Thyroid gland (tissue), 4 donors: Measurements from ENCODE around the gene TMEM69. TPM values are rescaled to one million over a fixed set of nuclear protein-coding genes. Genes with fewer than 3 reads are reported as not detected.

Experiments used
- DNase-seq, 2 donors: peaks; one replicate each; pipeline ENCODE4 v3.0.0-alpha.2; 2019
- H3K27ac ChIP-seq, 3 donors: fragments of 200-600 bp; sonication (generic); 1 replicate in 2 of 3; 2 replicates in 1 of 3; pipeline ENCODE4 v1.5.1; 2016 to 2019; ENCODE audit warnings: mild to moderate bottlenecking in 1 of 3, moderate library complexity in 1 of 3
- H3K27me3 ChIP-seq: fragments of 200-600 bp; sonication (generic); one replicate; pipeline ENCODE4 v1.5.1; 2019
- H3K36me3 ChIP-seq, 2 donors: fragments of 200-600 bp; sonication (generic); one replicate each; pipeline ENCODE4 v1.5.1; 2016 to 2019
- H3K4me1 ChIP-seq, 2 donors: fragments of 200-600 bp; sonication (generic); one replicate each; pipeline ENCODE4 v1.5.1; 2017 to 2019
- H3K4me3 ChIP-seq, 3 donors: fragments of 200-600 bp; sonication (generic); replicated peaks in 1 of 3; 1 replicate in 2 of 3; 2 replicates in 1 of 3; pipeline ENCODE4 v1.5.1; 2016; ENCODE audit warnings: mild to moderate bottlenecking in 1 of 3
- H3K9me3 ChIP-seq: fragments of 200-600 bp; sonication (generic); one replicate; pipeline ENCODE4 v1.5.1; 2017
- POLR2A ChIP-seq, 2 donors: fragments of 450-650 bp; IDR thresholded peaks; one replicate each; pipeline ENCODE4 v1.6.1; 2017; ENCODE audit warnings: antibody characterized with exemption in 2 of 2, mild to moderate bottlenecking in 2 of 2, moderate library complexity in 1 of 2
- WGBS, 2 donors: methylation state at CpG; one replicate each; pipeline ENCODE4 v1.1.5; 2017; 5-methylcytosine and 5-hydroxymethylcytosine counted together
- intact Hi-C: fragments of 100-400 bp; cut with DNase I; formaldehyde crosslinking; loops from one replicate; pipeline ENCODE4 v1.15.1; 2023
- total RNA-seq, 4 donors: library from RNA; depleted of rRNA; stranded (reverse); fragments of >200 nt; gene quantifications; one replicate each; pipeline ENCODE4 v1.2.3, GENCODE V29; 2016
- TF ChIP-seq, protein P1 (sequence below), 6 experiments: fragments of 200-600 bp in 3 of 6; fragments of 450-650 bp in 3 of 6; sonication (generic) in 3 of 6; IDR thresholded peaks; one replicate each; pipeline ENCODE4 v1.5.1; 2016 to 2019; ENCODE audit warnings: antibody characterized with exemption in 6 of 6, mild to moderate bottlenecking in 2 of 6, inconsistent platforms in 1 of 6, moderate library complexity in 1 of 6

TMEM69 gene, protein sequence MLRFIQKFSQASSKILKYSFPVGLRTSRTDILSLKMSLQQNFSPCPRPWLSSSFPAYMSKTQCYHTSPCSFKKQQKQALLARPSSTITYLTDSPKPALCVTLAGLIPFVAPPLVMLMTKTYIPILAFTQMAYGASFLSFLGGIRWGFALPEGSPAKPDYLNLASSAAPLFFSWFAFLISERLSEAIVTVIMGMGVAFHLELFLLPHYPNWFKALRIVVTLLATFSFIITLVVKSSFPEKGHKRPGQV
- total RNA-seq = 10 to 100 TPM; 15.7 to 30.9 (median 25.7) TPM

DNA sequence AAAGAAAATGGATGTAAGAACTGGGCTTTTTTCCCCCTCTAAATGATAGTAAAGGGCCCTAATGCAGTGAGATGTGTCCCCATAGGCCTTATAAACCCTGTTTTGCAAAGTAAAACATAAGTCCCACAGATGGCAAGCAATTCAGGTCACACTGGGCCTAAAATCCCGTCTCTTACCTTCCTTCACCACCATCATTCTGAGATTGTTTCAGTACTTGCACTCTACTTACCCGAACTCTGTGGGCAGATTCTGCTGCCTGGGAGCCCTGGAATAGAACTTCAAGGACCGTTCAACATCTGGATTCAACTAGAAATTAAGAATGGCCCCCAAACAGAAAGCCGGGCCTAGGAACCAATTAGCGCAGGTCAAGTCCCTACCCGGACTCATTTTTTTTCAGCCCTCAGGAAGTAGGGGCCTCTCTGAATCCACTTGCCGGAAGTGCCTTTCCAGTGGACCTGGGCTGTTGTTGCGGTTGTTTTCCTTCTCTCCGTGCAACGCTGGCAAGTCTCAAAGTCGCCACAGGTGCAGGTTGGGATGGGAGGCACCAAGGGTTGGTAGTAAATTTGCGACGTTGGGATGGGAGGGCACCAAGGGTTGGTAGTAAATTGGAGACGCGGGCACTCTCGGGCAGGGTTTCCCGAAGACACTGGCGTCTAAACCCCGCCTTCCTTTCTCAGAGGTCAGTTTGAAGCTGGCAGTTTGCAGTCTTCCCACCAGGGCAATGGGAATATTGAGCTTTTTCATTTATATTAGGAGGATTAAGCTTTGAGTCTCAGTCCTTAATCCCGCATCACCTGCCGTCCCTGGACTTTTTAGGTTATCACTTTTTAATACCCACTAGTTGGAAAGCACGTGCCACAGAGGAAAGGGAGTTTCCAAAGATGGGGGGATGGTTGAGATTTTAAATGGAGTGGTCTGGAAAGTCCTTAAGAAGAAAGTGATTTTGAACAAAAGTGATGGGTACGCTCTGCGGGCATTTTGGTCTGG is at the start of gene TMEM69:
TSS of gene TMEM69 (plus strand) at position 428 of the 987 bp plus-strand sequence. CDS start 2,888 bp downstream, outside the sequence.
- H3K4me1 ChIP-seq = peaks cover 11 to 21% of the 10 kb centered on the region in 2 donors
- peaks cover 0 to 1% of the 10 kb centered on the region in 2 donors for H3K36me3 ChIP-seq
- peak; percentile 68 to 70 for DNase-seq
- TF ChIP-seq POLR2A (IDR thresholded peaks at IDR 0.05) = peak in 1 of 2 donors; percentile 41
- TF ChIP-seq, protein P1, sequence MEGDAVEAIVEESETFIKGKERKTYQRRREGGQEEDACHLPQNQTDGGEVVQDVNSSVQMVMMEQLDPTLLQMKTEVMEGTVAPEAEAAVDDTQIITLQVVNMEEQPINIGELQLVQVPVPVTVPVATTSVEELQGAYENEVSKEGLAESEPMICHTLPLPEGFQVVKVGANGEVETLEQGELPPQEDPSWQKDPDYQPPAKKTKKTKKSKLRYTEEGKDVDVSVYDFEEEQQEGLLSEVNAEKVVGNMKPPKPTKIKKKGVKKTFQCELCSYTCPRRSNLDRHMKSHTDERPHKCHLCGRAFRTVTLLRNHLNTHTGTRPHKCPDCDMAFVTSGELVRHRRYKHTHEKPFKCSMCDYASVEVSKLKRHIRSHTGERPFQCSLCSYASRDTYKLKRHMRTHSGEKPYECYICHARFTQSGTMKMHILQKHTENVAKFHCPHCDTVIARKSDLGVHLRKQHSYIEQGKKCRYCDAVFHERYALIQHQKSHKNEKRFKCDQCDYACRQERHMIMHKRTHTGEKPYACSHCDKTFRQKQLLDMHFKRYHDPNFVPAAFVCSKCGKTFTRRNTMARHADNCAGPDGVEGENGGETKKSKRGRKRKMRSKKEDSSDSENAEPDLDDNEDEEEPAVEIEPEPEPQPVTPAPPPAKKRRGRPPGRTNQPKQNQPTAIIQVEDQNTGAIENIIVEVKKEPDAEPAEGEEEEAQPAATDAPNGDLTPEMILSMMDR (IDR thresholded peaks at IDR 0.05) = peak in 4 of 6 experiments; percentile 7 to 34 (median 18)
- H3K4me3 ChIP-seq = peak within 1 kb of the TSS in 2 of 3 donors; percentile 57 to 76
- no peaks in the 10 kb centered on the region for H3K27me3 ChIP-seq
- no peaks in the 10 kb centered on the region for H3K9me3 ChIP-seq
- peak within 1 kb of the TSS; percentile 90 to 98 (median 94) for H3K27ac ChIP-seq
- 3 to 4% methylated on average over 20 to 24 of the region's 24 CpGs for WGBS, 2 donors
- intact Hi-C loops = loop anchor here (10.0 kb wide), 1 partner anchor 67 kb away; the partner anchor contains the start of gene IPP

DNA sequence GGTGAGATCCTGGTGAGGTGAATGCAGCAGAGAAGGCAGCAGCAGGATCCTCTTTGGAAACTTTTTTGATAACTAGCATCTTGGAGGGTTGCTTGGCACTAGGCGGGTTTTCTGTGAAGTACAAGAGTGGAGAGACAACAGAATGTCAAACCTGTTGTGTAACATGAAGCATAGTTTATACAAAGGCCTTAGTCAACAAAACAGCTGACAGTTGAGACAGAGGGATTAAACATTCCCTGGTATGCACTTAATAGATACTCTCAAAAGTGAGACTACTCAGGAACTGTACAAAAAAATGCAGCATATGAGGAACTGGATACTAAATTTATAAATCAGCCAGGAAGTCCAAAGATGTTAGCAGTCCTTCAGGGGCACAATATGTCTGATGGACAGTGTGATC is 47.7 kb upstream of the TMEM69 start:
- no peak overlapping the region for H3K27ac ChIP-seq
- H3K9me3 ChIP-seq = no peaks in the 10 kb centered on the region
- no peak for DNase-seq
- H3K27me3 ChIP-seq = no peaks in the 10 kb centered on the region
- intact Hi-C loops = no loop called here
- TF ChIP-seq, protein P1 (IDR thresholded peaks at IDR 0.05) = no peak
- TF ChIP-seq POLR2A (IDR thresholded peaks at IDR 0.05) = no peak
- WGBS, 2 donors = 91 to 100% methylated on average over 1 of the region's 1 CpG
- peaks cover 4 to 7% of the 10 kb centered on the region in 2 donors for H3K4me1 ChIP-seq
- H3K4me3 ChIP-seq = no peak overlapping the region
- H3K36me3 ChIP-seq = peaks cover 30 to 35% of the 10 kb centered on the region in 2 donors

GRCh38 chr1:45643321-45643720 is 44.7 kb upstream of the TMEM69 start:
- no peak overlapping the region for H3K27ac ChIP-seq
- WGBS, 2 donors = 81 to 91% methylated on average over 5 of the region's 5 CpGs
- peaks cover 25 to 26% of the 10 kb centered on the region in 2 donors for H3K36me3 ChIP-seq
- H3K4me3 ChIP-seq = no peak overlapping the region
- no peaks in the 10 kb centered on the region for H3K9me3 ChIP-seq
- intact Hi-C loops = no loop called here
- TF ChIP-seq POLR2A (IDR thresholded peaks at IDR 0.05) = no peak
- TF ChIP-seq, protein P1 (IDR thresholded peaks at IDR 0.05) = no peak
- H3K4me1 ChIP-seq = peaks cover 0 to 4% of the 10 kb centered on the region in 2 donors
- H3K27me3 ChIP-seq = no peaks in the 10 kb centered on the region
- DNase-seq = no peak

GRCh38 chr1:45643978-45644377 is 44.0 kb upstream of the TMEM69 start:
- peaks cover 0 to 4% of the 10 kb centered on the region in 2 donors for H3K4me1 ChIP-seq
- no peak overlapping the region for H3K4me3 ChIP-seq
- intact Hi-C loops = no loop called here
- peaks cover 24 to 26% of the 10 kb centered on the region in 2 donors for H3K36me3 ChIP-seq
- no peak overlapping the region for H3K27ac ChIP-seq
- no peaks in the 10 kb centered on the region for H3K27me3 ChIP-seq
- TF ChIP-seq POLR2A (IDR thresholded peaks at IDR 0.05) = no peak
- TF ChIP-seq, protein P1 (IDR thresholded peaks at IDR 0.05) = peak in 4 of 6 experiments; percentile 20 to 40 (median 35)
- no peak for DNase-seq
- H3K9me3 ChIP-seq = no peaks in the 10 kb centered on the region
